MV-4-11 (cell line): ENCODE measurements around the gene MAPK1.
"Not testable (repeated sequence)": the region's sequence is repeated elsewhere in the genome, so short reads cannot be mapped to it uniquely, and the experiment has no call there.

Source experiments
- DNase-seq: peaks from one replicate; lab custom pipeline; 2025; lab: John Stamatoyannopoulos, UW

MAPK1 gene

DNA sequence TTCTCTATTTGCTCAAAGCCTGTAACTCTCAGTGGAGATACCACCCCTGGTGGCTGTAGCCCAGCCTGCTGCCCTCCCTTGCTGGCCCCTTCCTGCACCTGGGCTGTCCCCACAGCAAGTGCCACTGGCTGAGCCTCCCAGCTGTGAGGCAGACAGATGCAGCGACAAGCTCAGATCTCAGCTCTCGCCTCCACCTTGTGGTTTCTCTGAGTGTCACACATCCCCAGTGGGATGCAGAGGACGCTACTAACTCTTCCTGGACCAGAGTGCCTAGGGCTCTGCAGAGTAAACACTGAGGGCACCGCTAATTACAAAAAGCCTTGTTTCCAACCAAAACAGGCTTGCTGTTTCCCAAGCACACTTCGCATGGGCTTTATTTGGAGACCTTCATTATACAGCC is 140.8 kb downstream of the MAPK1 start:
- peak; percentile 34 for DNase-seq

DNA sequence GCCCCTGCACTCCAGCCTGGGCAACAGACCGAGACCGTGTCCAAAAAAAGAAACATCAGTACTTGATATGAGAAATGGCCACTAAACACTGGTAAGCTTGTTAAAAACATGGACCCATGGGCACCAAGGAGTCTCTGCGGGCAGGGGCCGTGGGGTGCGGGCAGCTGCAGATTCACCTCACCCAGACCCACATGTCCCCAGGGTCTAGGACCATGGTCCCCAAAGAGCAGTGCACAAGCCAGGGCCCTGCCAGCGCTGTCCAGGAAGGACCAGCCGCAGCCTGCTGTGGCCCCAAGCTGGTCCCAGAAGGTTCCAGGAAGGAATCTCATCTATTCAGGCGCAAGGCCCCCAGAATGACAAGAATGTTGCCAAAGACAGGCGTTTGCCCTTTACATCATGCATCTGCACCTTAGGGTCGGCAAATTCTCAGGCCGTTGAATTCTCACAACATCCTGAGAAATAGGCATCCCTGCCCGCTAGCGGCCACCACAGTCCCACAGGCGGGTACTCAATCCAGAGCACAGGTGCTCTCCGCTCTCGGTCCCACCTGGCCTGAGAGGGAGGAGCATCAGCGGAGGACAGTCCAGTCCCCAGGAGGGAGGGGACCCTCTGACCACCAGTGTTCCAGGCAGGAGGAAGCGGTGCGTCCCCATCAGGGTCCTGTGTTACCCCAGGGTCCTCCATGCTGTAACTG is 141.3 kb downstream of the MAPK1 start:
- DNase-seq, result no peak

DNA sequence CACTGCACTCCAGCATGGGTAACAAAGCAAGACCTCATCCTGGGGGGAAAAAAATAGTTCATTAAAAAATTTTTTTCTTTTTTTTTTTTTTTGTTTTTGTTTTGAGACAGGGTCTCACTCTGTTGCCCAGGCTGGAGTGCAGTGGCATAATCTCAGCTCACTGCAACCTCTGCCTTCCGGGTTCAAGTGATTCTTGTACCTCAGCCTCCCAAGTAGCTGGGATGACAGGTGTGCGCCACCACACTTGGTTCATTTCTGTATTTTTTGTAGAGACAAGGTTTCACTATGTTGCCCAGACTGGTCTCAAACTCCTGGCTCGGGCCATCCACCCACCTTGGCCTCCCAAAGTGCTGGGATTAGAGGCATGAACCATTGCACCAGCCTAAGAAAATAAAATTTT is 142.9 kb downstream of the MAPK1 start:
- not testable (repeated sequence) for DNase-seq

DNA sequence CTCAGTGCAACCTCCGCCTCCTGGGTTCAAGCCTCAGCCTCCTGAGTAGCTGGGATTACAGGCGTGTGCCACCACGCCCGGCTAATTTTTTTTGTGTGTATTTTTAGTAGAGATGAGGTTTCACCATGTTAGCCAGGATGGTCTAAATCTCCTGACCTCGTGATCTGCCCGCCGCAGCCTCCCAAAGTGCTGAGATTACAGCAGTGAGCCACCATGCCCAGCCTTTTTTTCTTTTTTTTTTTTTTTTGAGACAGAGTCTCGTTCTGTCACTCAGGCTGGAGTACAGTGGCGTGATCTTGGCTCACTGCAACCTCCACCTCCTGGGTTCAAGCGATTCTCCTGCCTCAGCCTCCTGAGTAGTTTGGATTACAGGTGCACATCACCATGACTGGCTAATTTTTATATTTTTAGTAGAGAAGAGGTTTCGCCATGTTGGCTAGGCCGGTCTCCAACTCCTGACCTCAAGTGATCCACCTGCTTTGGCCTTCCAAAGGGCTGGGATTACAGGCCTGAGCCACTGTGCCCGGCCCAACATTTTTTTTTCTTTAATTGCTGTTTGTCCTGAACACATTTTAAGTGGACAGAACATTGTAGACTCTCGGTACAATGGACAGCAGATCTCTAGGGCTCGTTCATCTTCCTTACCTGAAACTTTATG is 146.1 kb downstream of the MAPK1 start:
- not testable (repeated sequence) for DNase-seq

DNA sequence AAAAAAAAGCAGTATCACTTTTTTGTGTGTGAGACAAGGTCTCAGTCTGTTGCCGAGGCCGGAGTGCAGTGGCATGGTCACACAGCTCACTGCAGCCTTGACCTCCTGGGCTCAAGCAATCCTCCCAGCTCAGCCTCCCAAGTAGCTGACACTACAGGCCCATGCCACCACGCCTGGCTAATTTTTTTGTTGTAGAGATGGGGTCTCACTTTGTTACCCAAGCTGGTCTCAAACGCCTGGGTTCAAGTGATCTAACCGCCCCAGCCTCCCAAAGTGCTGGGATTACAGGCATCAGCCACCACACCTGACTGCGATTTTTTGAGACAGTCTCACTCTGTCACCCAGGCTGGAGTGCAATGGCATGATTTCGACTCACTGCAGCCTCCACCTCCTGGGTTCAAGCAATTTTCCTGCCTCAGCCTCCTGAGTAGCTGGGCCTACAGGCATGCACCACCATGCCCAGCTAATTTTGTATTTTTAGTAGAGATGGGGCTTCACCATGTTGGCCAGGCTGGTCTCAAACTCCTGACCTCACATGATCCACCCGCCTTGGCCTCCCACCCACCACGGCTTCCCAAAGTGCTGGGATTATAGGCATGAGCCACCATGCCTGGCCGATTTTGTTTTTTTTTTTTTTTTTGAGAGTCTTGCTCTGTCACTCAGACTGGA is 147.1 kb downstream of the MAPK1 start:
- not testable (repeated sequence) for DNase-seq

DNA sequence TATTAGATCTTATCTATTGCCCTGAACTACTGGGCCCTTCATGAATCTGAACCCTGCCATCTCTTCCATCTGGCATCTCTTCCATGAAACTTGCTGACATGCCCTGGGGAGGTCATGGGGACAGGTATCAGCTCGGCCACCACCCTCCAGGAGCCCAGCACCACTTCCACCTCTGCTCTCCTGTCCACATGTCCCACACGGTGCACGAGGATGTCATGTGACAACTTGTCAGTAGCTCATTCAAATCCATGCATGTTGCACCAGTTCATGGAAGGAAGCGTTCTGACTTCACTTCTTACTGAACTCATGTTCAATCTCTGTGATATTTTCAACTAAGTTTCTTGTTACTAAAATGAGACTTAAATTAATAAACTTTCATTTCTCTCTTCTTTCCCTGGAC is 148.4 kb downstream of the MAPK1 start:
- peak; percentile 48 for DNase-seq

DNA sequence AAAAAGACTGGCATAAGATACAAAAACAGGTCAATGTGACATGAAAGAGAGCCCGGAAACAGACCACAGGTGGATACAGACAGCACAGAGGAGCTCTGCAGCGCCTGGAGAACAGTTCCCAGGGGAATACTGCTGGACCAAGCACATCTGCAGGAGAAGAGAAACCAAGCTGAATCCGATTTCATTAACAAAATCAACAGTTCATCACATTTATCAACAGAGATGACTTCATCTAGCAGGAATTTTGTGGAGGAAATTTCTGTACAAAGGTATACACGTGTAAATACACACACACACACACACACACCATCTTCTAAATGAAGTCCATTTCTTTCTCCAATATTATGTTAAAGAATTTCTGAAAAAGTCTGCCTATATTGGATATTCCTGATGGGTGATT is 148.9 kb downstream of the MAPK1 start:
- no peak for DNase-seq

DNA sequence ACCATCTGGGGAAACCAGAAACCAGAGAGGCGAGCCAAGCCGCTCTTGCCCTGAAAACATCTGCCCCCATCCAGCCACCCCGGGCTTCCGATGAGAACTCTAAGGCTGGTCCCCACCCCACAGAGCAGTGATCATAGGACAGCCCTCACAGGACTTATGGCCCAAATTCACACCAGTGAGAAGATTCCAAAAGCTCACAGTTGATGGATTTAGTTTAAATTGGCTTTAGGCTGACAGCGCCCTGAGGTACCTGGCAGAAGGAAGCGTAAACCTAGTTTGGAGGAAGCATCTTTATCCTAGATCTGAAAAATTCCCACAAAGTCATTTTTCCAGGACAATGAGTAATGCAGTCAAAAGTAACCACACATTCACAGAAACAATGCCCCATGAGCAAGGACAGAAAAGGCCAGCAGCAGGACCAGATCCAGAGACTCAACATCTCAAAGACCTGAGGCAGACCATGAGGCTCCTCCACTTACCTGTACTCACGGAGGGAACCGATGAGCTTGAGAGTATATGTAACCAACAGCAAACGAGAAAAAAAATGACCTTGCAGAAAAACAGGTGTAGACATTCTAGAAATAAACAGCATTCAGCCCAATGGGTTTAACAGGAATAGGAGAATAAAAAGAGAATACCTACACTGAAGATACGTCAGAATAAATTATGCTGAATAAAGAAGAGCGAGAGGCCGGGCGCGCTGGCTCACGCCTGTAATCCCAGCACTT is 150.9 kb downstream of the MAPK1 start:
- not testable (repeated sequence) for DNase-seq

DNA sequence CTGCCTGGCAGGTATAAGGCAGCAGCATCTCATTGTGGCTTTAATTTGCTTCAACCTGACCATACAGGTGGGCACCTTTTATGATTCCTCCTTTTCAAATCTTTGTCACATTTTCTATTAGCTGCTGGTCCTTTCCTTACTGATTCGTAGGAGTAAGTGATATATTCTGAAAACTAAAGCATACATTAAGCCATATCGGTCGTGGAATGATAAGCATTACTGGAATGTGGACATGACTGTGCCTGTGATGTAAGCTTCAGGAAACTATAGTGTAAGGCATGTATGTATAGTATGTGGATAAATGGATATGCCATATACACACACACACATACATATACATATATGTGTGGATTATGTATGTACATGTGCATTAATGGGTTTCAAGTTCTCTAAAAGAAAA is 152.7 kb downstream of the MAPK1 start:
- no peak for DNase-seq

DNA sequence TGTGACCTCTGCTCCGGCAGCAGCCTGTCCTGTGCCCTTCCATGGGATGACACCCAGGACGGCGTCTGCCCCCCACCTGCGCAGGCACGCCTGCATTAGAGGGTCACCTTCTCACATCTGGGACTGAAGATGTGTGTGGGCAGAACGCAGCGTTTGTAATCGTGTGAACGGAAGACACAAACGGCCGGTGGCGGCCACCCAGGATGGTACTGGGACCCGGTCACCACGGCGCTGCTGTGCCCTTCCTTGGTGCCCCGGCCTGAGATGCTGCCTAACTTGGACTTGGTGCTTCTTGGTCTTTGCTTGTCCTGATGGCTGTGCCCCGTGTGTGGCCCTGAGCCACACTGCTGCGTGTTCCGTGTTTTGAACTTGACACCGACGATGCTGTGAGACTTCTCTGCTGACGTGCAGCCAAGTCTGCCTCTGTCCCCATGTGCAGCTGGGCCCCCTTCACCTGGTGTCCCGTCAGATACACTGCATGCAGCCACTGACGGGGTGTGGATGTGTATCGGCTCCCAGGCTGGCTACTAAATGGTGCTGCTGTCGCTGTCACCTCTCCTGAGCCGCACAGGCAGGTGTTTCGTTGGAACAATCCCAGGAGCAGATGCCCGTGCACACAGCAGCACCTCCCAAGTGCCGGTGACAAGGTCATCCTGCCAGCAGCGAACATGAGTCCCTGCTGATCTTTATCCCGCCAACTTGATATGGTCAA is 153.2 kb downstream of the MAPK1 start:
- DNase-seq, result no peak

DNA sequence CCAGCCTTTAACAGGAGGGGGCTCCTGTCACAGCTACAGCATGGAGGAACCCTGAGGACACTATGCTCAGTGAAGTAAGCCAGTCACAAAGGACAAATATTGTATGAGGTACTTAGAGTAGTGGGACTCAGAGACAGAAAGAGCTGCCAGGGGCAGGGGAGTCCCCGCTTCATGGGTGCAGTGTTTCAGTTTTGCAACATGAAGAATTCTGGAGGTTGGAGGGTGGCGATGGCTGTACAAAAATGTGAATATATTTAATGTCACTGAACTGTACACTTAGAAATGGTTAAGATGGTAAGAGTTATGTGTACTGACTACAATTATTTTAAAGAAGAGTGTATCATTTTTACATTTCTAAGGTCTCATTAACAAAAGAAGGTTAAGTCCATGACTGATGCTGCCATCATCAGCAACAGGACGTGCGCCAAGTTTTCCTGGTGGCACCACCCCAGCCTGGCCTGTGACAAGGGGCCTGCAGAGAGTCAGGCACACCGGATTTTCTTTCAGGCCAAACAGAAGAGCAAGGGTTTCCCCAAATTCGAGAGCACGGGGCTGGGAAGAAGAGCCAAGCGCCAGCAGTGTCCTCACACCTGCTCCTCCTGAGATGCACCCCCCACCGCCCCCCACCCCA is 153.9 kb downstream of the MAPK1 start:
- no peak for DNase-seq

DNA sequence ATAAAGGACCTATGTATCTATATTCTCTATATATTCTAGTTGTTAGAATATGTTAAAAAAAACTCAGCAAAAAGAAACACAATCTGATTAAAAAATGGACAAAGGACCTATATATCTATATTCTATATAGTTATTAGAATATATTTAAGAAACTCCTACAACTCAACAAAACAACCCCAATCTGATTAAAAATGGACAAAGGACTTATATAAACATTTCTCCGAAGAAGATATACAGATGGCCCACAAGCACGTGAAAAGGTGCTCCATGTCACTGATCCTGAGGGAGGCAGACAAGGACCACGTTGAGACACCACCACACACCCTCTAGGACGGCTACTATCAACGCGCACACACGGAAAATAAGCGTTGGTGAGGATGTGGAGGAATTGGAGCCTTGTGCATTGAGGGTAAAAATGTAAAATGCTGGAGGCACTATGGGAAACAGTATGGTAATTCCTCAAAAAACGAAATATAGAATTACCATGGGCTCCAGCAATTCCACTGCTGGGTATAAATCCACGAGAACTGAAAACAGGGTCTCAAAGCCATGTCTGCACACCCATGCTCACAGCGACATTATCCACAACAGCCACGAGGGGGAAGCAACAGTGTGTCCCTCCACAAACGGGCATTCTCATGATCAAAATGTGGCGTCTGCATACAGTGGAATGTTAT is 154.6 kb downstream of the MAPK1 start:
- peak; percentile 68 for DNase-seq

DNA sequence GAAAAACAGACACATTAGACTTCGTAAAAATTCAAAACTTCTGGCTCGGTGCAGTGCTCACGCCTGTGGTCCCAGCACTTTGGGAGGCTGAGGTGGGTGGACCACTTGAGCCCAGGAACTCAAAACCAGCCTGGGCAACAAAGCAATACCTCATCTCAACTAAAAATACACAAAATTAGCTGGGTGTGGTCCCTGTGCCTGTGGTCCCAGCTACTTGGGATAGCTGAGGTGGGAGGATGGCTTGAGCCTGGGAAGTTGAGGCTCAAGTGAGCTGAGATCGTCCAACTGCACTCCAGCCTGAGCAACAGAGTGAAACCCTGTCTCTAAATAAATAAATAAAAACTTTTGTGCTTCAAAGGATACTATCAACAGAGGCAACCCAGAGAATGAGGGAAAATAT is 155.6 kb downstream of the MAPK1 start:
- no peak for DNase-seq

DNA sequence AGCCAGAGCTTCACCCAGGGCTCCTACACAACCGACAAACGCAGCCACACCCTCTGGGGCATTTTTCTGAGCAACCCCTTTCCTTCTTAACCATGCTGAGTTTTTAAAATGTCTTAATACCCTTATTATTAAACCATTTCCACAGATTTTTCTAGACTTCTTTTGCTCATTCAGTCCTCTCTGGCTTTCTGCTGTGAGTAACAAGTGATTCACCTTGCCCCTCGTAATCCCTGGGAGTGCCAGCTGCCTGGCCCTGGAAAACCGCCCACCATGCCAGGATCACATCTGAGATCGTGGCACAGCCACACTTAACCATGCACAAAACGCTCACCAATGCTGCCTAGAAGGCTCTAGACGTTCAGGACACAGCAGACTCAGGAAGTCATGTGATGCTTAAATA is 157.3 kb downstream of the MAPK1 start:
- no peak for DNase-seq

DNA sequence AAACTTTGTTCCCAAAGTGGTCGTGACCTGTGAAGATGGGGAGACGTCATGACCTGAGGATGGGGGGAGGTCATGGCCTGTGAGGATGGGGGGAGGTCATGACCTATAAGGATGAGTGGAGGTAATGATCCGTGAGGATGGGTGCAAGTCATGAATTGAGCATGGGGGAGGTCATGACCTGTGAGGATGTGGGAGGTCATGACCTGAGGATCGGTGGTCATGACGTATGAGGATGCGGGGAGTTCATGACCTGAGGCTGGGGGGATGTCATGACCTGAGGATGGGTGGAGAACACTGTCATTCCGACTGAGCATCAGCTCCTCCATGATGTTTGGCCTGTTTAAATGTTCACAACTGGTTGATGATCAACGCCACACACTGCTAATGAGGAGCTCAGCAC is 157.8 kb downstream of the MAPK1 start:
- no peak for DNase-seq

DNA sequence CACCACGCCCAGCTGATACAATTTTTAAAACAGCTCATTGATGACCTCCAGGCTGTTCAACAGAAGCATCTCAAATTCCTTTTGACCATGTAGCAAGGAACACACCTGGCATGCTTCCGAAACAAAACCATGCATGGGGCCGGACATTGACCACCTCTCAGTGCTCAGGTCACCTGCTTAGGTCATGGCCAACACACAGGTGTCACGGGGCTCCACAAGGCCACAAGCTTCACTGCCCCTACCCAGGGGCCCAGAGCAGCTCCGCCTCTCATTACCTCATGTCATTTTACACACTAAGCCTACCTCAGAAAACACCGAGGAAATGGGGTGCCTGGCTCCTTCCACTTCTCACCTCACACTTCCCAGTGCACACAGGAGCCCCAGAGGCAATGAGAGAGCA is 158.5 kb downstream of the MAPK1 start:
- DNase-seq, result no peak

DNA sequence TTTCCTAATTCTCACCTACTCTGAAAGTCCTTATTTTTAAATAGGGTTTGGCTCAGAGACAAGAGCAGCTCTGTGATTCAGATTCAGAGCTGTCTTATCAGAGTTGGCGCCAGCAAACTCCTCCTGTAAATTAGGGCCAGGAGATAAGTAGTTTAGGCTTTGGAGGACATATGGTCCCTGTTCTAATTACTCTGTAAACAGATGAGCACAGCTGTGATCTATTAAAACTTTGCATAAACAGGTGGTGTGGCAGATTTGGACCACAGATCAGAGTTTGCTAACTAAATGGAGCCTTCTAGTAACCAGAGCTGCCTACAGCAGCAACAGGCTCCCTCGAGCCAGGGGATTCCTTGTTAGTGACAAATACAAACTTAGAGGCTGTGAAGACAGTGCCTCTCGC is 159.8 kb downstream of the MAPK1 start:
- no peak for DNase-seq
